ENCODE results near the gene BCL2. TPM values are rescaled to one million over a fixed set of nuclear protein-coding genes. Genes with fewer than 3 reads are reported as not detected.

BCL2 gene
- total RNA-seq, 1 donor from 2014 or later, result 17.3 TPM

GRCh38 chr18:63099848-63100629 lies 219.5 kb downstream of the BCL2 start:
- peak; percentile 85 for ATAC-seq
- Histone ChIP-seq H3K4me3 (no peak overlapping the region), H3K9me3 (no peaks in the 10 kb centered on the region), H3K27me3 (no peaks in the 10 kb centered on the region), H3K36me3 (no peaks in the 10 kb centered on the region), H3K27ac (no peak overlapping the region), H3K4me1 (peaks cover 5% of the 10 kb centered on the region)
- DNase-seq, result no peak
- TF ChIP-seq, protein P1, sequence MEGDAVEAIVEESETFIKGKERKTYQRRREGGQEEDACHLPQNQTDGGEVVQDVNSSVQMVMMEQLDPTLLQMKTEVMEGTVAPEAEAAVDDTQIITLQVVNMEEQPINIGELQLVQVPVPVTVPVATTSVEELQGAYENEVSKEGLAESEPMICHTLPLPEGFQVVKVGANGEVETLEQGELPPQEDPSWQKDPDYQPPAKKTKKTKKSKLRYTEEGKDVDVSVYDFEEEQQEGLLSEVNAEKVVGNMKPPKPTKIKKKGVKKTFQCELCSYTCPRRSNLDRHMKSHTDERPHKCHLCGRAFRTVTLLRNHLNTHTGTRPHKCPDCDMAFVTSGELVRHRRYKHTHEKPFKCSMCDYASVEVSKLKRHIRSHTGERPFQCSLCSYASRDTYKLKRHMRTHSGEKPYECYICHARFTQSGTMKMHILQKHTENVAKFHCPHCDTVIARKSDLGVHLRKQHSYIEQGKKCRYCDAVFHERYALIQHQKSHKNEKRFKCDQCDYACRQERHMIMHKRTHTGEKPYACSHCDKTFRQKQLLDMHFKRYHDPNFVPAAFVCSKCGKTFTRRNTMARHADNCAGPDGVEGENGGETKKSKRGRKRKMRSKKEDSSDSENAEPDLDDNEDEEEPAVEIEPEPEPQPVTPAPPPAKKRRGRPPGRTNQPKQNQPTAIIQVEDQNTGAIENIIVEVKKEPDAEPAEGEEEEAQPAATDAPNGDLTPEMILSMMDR (IDR thresholded peaks at IDR 0.05), result no peak
- intact Hi-C loops (cut with DNase I), result no loop called here

- intact Hi-C loops (cut with DNase I), result no loop called here
- ATAC-seq (peak; percentile 62), DNase-seq (no peak)
- Histone ChIP-seq H3K27me3 (no peaks in the 10 kb centered on the region), H3K4me1 (peaks cover 5% of the 10 kb centered on the region), H3K4me3 (no peak overlapping the region), H3K9me3 (no peaks in the 10 kb centered on the region), H3K27ac (peak overlapping the region; percentile 24), H3K36me3 (no peaks in the 10 kb centered on the region)
- TF ChIP-seq, protein P1 (IDR thresholded peaks at IDR 0.05), result no peak
Observed at GRCh38 chr18:63099091-63099840, 220.3 kb downstream of the BCL2 start.

DNA sequence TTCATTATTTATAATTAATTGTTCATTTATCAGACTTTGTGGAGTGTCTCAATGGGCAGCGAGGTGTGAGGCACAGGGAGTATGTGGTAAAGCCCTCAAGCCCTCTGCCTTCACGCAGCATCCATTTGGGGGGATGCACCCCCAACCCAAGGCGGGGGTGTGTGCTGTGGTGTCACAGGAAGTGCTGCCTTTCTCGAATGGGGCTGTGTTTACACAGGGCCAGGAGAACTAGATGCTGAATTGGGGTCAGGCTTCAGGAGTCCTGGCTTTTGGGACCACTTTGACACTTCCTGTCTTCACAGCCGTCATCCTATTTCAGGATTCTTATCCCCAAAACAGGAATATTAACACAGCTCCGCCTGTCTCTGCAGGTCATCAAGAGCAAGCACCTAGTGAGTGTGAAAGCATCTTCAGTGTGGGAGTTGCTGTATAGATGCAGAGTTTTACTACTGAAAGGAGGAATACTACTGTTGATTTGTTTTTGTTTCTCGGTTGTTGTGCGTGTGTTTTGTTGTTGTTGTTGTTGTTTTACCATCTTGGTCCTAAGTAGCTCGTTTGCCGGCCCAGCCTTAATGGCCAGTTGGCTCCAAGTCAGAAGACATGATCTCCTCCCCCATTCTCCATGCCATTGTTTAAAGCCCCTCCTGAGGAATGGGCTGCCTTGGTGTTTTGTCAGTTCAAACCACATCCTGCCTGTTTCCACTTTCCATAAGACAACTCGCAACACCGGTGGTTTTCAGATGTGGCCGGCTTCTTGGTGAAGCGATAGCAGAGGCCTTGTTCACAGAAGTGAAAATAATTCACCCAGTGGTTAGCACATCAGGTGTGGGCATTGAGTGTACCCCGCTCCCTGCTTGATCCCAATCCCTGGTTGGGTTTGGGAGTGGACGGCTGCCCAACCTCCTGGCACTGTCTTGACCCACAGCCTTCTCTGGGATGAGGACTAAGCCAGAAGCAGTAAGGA lies 221.3 kb downstream of the BCL2 start:
- ATAC-seq (no peak), DNase-seq (no peak)
- H3K36me3 ChIP-seq, result no peaks in the 10 kb centered on the region
- H3K27me3 ChIP-seq, result no peaks in the 10 kb centered on the region
- H3K27ac ChIP-seq, result no peak overlapping the region
- peaks cover 5% of the 10 kb centered on the region for H3K4me1 ChIP-seq
- TF ChIP-seq, protein P1 (IDR thresholded peaks at IDR 0.05), result no peak
- intact Hi-C loops (cut with DNase I), result no loop called here
- no peaks in the 10 kb centered on the region for H3K9me3 ChIP-seq
- no peak overlapping the region for H3K4me3 ChIP-seq

DNA sequence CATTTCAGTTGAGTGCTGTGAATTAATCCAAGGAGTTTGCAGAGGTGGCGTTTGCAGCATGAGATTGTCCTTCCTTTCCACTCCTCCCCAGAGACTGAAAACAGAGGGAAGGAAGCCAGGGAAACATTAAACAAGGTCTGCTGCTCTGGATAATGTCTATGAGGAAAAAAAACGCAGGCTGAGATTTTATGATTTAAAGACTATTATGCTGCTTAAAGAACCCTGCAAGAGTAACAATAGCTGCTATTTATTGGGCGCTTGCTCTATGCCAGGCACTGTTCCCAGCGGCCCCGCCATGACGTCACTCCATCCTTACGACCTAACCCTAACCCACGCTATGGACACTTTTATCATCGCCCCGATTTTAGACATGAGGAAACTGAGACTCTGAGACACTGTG lies 222.4 kb downstream of the BCL2 start:
- ATAC-seq, result no peak

More for the DNA sequence above, 222.4 kb downstream of the BCL2 start:
- no peak for DNase-seq
- Histone ChIP-seq H3K36me3 (no peaks in the 10 kb centered on the region), H3K27me3 (no peaks in the 10 kb centered on the region), H3K9me3 (no peaks in the 10 kb centered on the region), H3K4me1 (peaks cover 5% of the 10 kb centered on the region), H3K27ac (no peak overlapping the region), H3K4me3 (no peak overlapping the region)
- intact Hi-C loops (cut with DNase I), result no loop called here
- TF ChIP-seq, protein P1 (IDR thresholded peaks at IDR 0.05), result no peak
